Pancreas (tissue), 10 donors: ENCODE data around the gene P4HA1. TPM values are rescaled to one million over a fixed set of nuclear protein-coding genes. Genes with fewer than 3 reads are reported as not detected.

Experiments used
- ATAC-seq, 4 donors: fragments of 200-7000 bp; cut with Tn5 transposase; one replicate each; pipeline versions ENCODE4 v1.8.0 to v1.9.1; 2020; ENCODE audit warnings: mild to moderate bottlenecking in 4 of 4, moderate library complexity in 4 of 4
- DNase-seq, 6 donors: peaks; one replicate each; pipeline ENCODE4 v3.0.0-alpha.2; 2020
- FAIRE-seq: peaks from 2 replicates; lab custom pipeline; 2012; peaks lifted over from hg19 to GRCh38; lab: Jason Lieb, UNC
- H3K27ac ChIP-seq, 4 donors: fragments of 200-600 bp; sonication (generic); 1 replicate in 3 of 4; 2 replicates in 1 of 4; pipeline versions ENCODE4 v1.5.0 to v1.8.0; 2020
- H3K27me3 ChIP-seq, 4 donors: fragments of 200-600 bp; one replicate each; pipeline ENCODE4 v1.8.0; 2021
- H3K36me3 ChIP-seq, 3 donors: fragments of 200-600 bp; sonication (generic) in 1 of 3; one replicate each; pipeline versions ENCODE4 v1.5.0 to v1.8.0; 2020 to 2021
- H3K4me1 ChIP-seq, 3 donors: fragments of 200-600 bp; one replicate each; pipeline ENCODE4 v1.8.0; 2021
- H3K4me3 ChIP-seq, 4 donors: fragments of 200-600 bp; sonication (generic) in 2 of 4; one replicate each; pipeline versions ENCODE4 v1.5.0 to v1.8.0; 2020 to 2021
- H3K9me3 ChIP-seq, 4 donors: fragments of 200-600 bp; one replicate each; pipeline ENCODE4 v1.8.0; 2021
- WGBS, 2 donors: extraction: QIAGEN DNeasy Blood & Tissue Kit; methylation state at CpG; one replicate each; pipeline ENCODE4 v1.1.7; 2013; 5-methylcytosine and 5-hydroxymethylcytosine counted together
- intact Hi-C, 3 donors: fragments of 100-400 bp; cut with DNase I; formaldehyde crosslinking; loops; one replicate each; pipeline versions ENCODE4 v1.11.1 to v1.14.2; 2022
- polyA plus RNA-seq, 2 donors: library from polyadenylated mRNA; stranded (reverse); fragments of 200-250 nt; gene quantifications; one replicate each; pipeline ENCODE4 v1.2.3, GENCODE V29; 2013
- total RNA-seq, 6 donors: library from RNA; stranded (reverse); fragmentation: NEBNext Ultra II Directional in 4 of 6; extraction: Animal tissue kit (Norgen Biotek cat#: 25700) in 4 of 6; gene quantifications; one replicate each; pipeline versions ENCODE4 v1.2.1 to v1.2.4, GENCODE V29; 2021 to 2023
- TF ChIP-seq, protein P1 (sequence below), 4 donors: fragments of 200-600 bp; sonication (generic) in 3 of 4; IDR thresholded peaks; one replicate each; pipeline versions ENCODE4 v1.5.0 to v1.8.0; 2021; ENCODE audit warnings: antibody characterized with exemption in 4 of 4
- donor health status: healthy with polysubstance abuse.
- donor health status: DM: no; HTN: no; CAD: no; lungs with moderate emphysema.
- donor health status: DM: no; HTN: no; CAD: no.
- donor health status: control.
- donor health status: control.
- donor health status: Bipolar disorder and iron deficiency.
- donor health status: DM: yes; HTN: yes; CAD: no.
- donor health status: DM: no; HTN: no; CAD: no.
- donor health status: DM: no; HTN: no; CAD: no.
- donor health status: DM: yes; HTN: yes; CAD: no.

P4HA1 gene
- total and polyA plus RNA-seq, 8 donors = 3.8 to 26.1 (median 9.3) TPM

- Histone ChIP-seq H3K27ac (no peak overlapping the region), H3K4me3 (no peak overlapping the region), H3K36me3 (peaks cover 0 to 5% (median 0%) of the 10 kb centered on the region in 3 donors), H3K4me1 (no peaks in the 10 kb centered on the region), H3K9me3 (no peaks in the 10 kb centered on the region), H3K27me3 (no peaks in the 10 kb centered on the region)
- TF ChIP-seq, protein P1, sequence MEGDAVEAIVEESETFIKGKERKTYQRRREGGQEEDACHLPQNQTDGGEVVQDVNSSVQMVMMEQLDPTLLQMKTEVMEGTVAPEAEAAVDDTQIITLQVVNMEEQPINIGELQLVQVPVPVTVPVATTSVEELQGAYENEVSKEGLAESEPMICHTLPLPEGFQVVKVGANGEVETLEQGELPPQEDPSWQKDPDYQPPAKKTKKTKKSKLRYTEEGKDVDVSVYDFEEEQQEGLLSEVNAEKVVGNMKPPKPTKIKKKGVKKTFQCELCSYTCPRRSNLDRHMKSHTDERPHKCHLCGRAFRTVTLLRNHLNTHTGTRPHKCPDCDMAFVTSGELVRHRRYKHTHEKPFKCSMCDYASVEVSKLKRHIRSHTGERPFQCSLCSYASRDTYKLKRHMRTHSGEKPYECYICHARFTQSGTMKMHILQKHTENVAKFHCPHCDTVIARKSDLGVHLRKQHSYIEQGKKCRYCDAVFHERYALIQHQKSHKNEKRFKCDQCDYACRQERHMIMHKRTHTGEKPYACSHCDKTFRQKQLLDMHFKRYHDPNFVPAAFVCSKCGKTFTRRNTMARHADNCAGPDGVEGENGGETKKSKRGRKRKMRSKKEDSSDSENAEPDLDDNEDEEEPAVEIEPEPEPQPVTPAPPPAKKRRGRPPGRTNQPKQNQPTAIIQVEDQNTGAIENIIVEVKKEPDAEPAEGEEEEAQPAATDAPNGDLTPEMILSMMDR (IDR thresholded peaks at IDR 0.05) = no peak
- intact Hi-C loops = no loop called here
- no peak for ATAC-seq
- 100% methylated on average over 1 of the region's 1 CpG for WGBS, 2 donors
- FAIRE-seq = no peak
- DNase-seq = no peak
These were observed 75.6 kb downstream of the P4HA1 start for GRCh38 chr10:73021050-73021449.

- no peak for FAIRE-seq
- no peaks in the 10 kb centered on the region for H3K27me3 ChIP-seq
- H3K9me3 ChIP-seq = no peaks in the 10 kb centered on the region
- intact Hi-C loops = no loop called here
- no peaks in the 10 kb centered on the region for H3K4me1 ChIP-seq
- H3K36me3 ChIP-seq = peaks cover 0 to 5% (median 0%) of the 10 kb centered on the region in 3 donors
- no peak overlapping the region for H3K27ac ChIP-seq
- no peak overlapping the region for H3K4me3 ChIP-seq
- no peak for DNase-seq
- TF ChIP-seq, protein P1 (IDR thresholded peaks at IDR 0.05) = no peak
- WGBS, 2 donors = 96 to 97% methylated on average over 1 of the region's 1 CpG
- ATAC-seq = no peak
These were observed 77.6 kb downstream of the P4HA1 start for GRCh38 chr10:73019100-73019499.

- DNase-seq = no peak
- no peaks in the 10 kb centered on the region for H3K4me1 ChIP-seq
- no peak for FAIRE-seq
- intact Hi-C loops = no loop called here
- no peaks in the 10 kb centered on the region for H3K9me3 ChIP-seq
- H3K4me3 ChIP-seq = no peak overlapping the region
- TF ChIP-seq, protein P1 (IDR thresholded peaks at IDR 0.05) = no peak
- ATAC-seq = no peak
- H3K27ac ChIP-seq = no peak overlapping the region
- peaks cover 0 to 5% (median 0%) of the 10 kb centered on the region in 3 donors for H3K36me3 ChIP-seq
- 91 to 94% methylated on average over 1 of the region's 1 CpG for WGBS, 2 donors
- no peaks in the 10 kb centered on the region for H3K27me3 ChIP-seq
These were observed 78.0 kb downstream of the P4HA1 start for GRCh38 chr10:73018632-73019031.

DNA sequence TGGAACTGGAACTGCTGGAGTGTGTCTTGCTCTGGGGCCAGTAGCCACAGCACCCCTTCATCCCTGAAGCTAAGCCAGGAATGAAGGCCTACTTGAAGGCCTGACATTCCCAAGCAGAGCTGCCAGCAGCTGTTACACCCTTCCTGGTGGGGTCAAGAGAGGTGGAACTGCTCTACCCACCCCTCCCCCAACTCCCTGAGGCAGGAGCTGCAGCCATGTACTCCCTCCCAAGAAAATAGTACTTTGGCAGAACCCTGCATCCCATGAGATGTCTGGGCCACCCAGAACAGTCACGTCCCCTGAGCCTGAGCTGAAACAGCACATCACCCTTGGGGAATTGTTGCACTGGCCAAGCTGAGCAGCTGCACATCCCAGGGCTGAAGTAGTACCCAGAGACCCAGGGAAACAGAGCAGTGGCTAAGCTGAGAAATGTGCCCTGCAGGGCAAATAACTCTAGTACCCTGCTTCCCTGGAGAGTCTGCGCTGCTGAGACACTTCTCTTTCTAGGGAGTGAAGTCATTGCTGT is 78.6 kb downstream of the P4HA1 start:
- Histone ChIP-seq H3K9me3 (no peaks in the 10 kb centered on the region), H3K4me1 (no peaks in the 10 kb centered on the region), H3K4me3 (no peak overlapping the region), H3K27ac (no peak overlapping the region), H3K27me3 (no peaks in the 10 kb centered on the region), H3K36me3 (peaks cover 0 to 5% (median 0%) of the 10 kb centered on the region in 3 donors)
- TF ChIP-seq, protein P1 (IDR thresholded peaks at IDR 0.05) = no peak
- intact Hi-C loops = no loop called here
- no peak for FAIRE-seq
- ATAC-seq = no peak
- 89 to 96% methylated on average over 2 of the region's 2 CpGs for WGBS, 2 donors
- DNase-seq = no peak

DNA sequence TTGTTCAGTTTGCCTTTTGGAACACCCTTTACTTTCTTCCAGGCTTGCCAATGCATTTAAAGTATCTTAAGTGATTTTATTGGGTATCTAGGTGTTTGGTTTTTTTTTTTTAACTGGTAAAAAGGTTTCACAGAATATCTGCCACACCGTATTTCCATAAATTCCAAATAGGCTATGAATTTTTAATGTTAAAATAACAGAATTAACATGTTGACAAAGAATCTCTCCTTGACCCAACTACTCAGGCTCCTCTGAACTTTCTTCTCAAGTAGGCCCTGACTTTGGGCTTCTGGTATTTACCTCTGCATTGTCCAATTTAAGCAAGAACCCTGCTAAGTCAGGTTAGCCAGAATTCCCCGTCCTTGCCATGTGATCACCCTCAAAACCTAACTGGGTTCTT is 80.9 kb downstream of the P4HA1 start:
- H3K4me1 ChIP-seq = no peaks in the 10 kb centered on the region

More for the DNA sequence above, 80.9 kb downstream of the P4HA1 start:
- H3K4me3 ChIP-seq = no peak overlapping the region
- 94 to 100% methylated on average over 2 of the region's 2 CpGs for WGBS, 2 donors
- no peak for FAIRE-seq
- H3K9me3 ChIP-seq = no peaks in the 10 kb centered on the region
- no peak overlapping the region for H3K27ac ChIP-seq
- H3K36me3 ChIP-seq = peaks cover 0 to 5% (median 0%) of the 10 kb centered on the region in 3 donors
- intact Hi-C loops = no loop called here
- no peaks in the 10 kb centered on the region for H3K27me3 ChIP-seq
- TF ChIP-seq, protein P1 (IDR thresholded peaks at IDR 0.05) = no peak
- no peak for DNase-seq
- no peak for ATAC-seq
